ENCODE results near the gene LIN52. TPM values are rescaled to one million over a fixed set of nuclear protein-coding genes. Genes with fewer than 3 reads are reported as not detected.
A peak's percentile ranks its signal among the peaks of the same experiment; 100 is the strongest.

Gene LIN52
- total and polyA plus RNA-seq, 2 of the 13 experiments (the other 11 are each of a cell fraction or from before 2014, with no cell fraction given): 11.4 to 23.3 TPM

- TF ChIP-seq THAP9 (CRISPR knock-in tag; IDR thresholded peaks at IDR 0.05; ENCODE audit: borderline replicate concordance) (peak; percentile 50; the same call in 1 of the 2 replicates), ARID3A (IDR thresholded peaks at IDR 0.05; ENCODE audit: low read depth, low read length) (peak; percentile 49; the same call in 1 of the 2 replicates), ZNF263 (CRISPR knock-in tag; IDR thresholded peaks at IDR 0.05) (no peak), ZNF383 (CRISPR knock-in tag; IDR thresholded peaks at IDR 0.05; ENCODE audit: borderline replicate concordance) (no peak), ZNF550 (CRISPR knock-in tag; IDR thresholded peaks at IDR 0.05; ENCODE audit: borderline replicate concordance) (no peak), ZBED4 (CRISPR knock-in tag; IDR thresholded peaks at IDR 0.05; ENCODE audit: borderline replicate concordance) (no peak), TBP (CRISPR knock-in tag; IDR thresholded peaks at IDR 0.05) (no peak), ZNF747 (CRISPR knock-in tag; IDR thresholded peaks at IDR 0.05; ENCODE audit: borderline replicate concordance) (no peak), SETDB1 (CRISPR knock-in tag; IDR thresholded peaks at IDR 0.05; ENCODE audit: borderline replicate concordance) (no peak), RXRA (CRISPR knock-in tag; IDR thresholded peaks at IDR 0.05) (no peak), ZNF101 (CRISPR knock-in tag; IDR thresholded peaks at IDR 0.05; ENCODE audit: borderline replicate concordance, low read depth) (no peak), MZF1 (CRISPR knock-in tag; IDR thresholded peaks at IDR 0.05; ENCODE audit: borderline replicate concordance) (no peak), ZNF841 (CRISPR knock-in tag; IDR thresholded peaks at IDR 0.05; ENCODE audit: borderline replicate concordance) (no peak), KDM2A (CRISPR knock-in tag; IDR thresholded peaks at IDR 0.05; ENCODE audit: borderline replicate concordance, low read depth) (peak; percentile 61; the same call in 1 of the 2 replicates), ZBTB25 (CRISPR knock-in tag; IDR thresholded peaks at IDR 0.05) (no peak), ELK4 (CRISPR knock-in tag; IDR thresholded peaks at IDR 0.05; ENCODE audit: borderline replicate concordance) (no peak), RXRB (CRISPR knock-in tag; IDR thresholded peaks at IDR 0.05; ENCODE audit: borderline replicate concordance) (peak; percentile 37)
Observed at GRCh38 chr14:74084277-74085046, at the start of gene LIN52, which contains the start of gene ALDH6A1 (continued).

Measured in HepG2 (cell line).